HG02938 (cell line): ENCODE data around the gene CNIH2.
"Not testable (repeated sequence)": the region's sequence is repeated elsewhere in the genome, so short reads cannot be mapped to it uniquely, and the experiment has no call there.

Source experiments
- ATAC-seq: cut with Tn5 transposase; IDR thresholded peaks from one replicate; pipeline ENCODE4 v1.9.1; 2021; ENCODE audit warnings: mild to moderate bottlenecking, moderate library complexity; ENCODE audit not compliant: unreplicated experiment

Gene CNIH2

GRCh38 chr11:66275984-66276612 is 1.9 kb upstream of the CNIH2 start:
- ATAC-seq: no peak

DNA sequence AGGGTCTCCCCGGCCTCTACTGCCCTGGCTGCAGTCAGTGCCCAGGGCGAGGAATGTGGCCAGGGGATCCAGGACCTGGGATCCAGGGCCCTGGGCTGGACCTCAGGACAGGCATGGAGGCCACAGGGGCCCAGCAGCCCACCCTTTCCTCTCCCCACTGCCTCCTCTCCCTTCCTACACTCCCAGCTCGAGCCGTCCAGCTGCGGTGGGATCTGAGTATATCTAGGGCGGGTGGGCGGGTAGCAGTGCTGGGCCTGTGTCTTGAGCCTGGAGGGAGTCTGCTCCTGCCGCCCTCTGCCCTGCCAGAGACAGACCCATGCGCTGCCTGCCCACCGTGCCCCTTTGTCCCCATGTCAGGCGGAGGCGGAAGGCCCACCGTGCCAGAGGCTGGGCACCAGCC is 1.4 kb upstream of the CNIH2 start:
- ATAC-seq: not testable (repeated sequence)

GRCh38 chr11:66277064-66277463 is 911 bp upstream of the CNIH2 start:
- not testable (repeated sequence) for ATAC-seq

- no peak for ATAC-seq
Measured at GRCh38 chr11:66278363-66279091, 552 bp downstream of the CNIH2 start.

DNA sequence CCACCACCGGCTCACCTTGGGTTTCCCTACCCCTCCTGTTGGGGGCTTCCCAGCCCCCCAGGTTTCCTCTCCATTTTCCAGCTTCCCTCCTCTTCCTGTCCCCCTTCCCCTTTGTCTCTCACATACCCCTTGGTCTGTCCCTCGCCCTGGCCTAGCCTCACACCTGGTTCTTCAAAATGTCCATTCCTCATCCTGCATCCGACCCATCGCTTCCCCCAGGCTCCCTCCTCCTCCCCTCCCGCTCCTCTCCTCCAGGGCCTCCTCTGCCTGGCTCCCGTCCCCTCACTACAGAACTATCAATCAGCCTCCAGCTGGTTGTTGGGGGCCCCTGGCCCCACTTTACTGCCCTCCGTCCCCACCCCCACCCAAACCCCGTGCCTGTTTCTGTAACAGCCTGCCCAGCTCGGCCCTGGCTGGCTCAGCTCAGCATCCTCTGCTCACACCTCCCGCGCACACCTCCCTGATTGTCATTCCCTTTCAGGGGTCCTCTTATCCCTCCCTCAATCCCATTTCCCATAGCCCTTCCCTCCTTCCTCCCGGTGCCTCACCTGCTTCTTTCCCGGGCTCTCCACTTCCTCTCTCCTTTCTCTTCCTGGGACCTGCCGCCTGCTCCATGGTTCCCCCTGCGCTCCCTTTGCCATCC is 1.2 kb downstream of the CNIH2 start:
- ATAC-seq: no peak

- ATAC-seq: no peak
Measured at GRCh38 chr11:66280428-66280827, 2.5 kb downstream of the CNIH2 start.

GRCh38 chr11:66281001-66281400 is 3.0 kb downstream of the CNIH2 start:
- ATAC-seq: no peak

DNA sequence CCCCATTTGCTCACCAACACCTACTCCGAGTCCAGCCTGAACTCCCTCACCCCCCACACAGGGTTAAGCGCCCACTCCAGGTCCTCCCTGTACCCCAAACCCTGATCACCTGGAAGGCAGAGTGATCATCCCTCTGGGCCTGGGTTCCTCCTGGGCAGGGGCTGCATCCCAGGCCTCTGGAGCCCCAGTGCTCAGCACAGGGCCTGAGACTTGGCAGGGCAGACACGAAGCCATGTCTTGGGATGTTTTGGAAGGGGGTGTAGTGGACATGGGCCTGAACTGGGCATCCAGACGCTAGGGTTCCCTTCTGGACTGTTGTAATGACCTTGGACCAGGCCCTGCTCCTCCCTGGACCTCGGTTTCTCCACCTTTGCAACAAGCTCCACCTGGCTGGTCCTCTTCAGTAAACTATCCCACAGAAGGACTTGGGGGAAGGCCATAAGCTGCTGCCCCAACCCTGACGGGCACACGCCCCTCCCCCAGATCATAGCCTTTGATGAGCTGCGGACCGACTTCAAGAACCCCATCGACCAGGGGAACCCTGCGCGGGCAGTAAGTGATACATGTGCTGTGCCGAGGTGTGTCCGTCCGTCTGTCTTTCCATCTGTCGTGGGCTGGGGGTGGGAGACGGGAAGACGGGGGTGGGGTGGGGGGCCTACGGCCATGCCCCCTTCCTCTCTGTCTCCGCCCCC is 3.9 kb downstream of the CNIH2 start:
- peak; percentile 14 for ATAC-seq

DNA sequence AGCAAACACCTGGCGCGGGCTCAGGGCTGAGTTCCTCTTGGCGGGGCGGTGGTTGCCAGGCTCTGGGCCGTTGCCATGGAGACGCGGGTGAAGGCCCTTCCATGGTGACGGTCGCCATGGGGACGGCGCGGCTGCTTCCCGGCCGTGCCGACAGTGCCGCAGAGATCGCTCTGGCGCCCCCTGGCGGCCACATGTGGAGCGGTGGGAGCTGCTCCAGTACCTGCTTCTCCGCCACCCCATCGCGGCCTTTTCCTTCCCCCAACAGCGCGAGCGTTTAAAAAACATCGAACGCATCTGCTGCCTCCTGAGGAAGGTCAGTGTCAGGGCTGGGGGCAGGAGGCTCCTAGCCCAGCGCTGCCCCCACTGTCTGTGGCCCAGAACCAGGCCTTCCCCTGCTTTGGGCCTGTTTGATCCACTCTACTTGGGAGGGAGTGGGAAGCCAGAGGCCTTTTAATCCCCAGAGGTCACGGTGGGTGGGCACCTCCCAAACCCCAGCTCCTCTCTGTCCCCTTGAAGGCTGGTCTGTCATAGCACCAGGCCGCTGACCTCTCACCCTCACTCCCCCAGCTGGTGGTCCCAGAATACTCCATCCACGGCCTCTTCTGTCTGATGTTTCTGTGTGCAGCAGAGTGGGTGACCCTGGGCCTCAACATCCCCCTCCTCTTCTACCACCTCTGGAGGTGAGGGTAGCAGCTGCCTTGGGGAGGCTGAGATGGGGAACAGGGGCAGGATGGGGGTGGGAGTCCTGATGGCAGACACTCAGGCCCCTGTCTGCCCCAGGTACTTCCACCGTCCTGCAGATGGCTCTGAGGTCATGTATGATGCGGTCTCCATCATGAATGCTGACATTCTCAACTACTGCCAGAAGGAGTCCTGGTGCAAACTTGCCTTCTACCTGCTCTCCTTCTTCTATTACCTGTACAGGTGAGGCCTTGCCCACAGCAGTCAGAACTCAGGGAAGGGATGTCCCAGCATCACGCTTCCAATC is 4.8 kb downstream of the CNIH2 start:
- peak; percentile 74 for ATAC-seq

DNA sequence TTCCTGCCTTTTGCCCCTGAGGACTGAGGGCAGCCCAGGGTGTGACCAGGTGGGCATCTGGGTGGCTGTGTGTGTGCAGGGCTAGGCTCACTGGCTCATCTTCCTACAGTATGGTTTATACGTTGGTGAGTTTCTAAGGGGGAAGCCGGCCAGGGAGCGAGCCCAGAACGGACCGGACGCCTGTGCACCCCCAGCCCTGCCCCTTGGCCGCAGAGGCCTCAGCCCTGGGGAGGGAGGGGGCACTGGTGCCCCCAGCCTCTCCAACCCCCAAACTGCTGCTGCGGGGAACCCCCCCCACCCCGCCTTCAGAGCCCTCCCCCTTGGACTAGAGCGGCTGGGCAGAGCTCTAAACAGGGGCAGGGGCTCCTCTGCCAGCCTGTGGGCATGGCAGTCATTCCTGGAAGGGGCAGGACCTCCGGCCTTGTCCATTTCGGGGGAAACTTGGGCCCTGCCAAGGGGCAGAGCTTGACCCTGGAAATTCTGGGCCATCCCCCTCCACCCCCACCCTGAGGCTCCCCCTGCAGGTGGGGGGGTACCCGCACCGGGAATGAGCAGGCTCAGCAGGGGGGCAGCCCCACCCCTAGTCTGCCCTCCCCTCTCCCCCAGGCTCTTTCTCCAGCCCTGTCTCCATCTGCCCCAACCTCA is 5.6 kb downstream of the CNIH2 start:
- ATAC-seq: no peak

DNA sequence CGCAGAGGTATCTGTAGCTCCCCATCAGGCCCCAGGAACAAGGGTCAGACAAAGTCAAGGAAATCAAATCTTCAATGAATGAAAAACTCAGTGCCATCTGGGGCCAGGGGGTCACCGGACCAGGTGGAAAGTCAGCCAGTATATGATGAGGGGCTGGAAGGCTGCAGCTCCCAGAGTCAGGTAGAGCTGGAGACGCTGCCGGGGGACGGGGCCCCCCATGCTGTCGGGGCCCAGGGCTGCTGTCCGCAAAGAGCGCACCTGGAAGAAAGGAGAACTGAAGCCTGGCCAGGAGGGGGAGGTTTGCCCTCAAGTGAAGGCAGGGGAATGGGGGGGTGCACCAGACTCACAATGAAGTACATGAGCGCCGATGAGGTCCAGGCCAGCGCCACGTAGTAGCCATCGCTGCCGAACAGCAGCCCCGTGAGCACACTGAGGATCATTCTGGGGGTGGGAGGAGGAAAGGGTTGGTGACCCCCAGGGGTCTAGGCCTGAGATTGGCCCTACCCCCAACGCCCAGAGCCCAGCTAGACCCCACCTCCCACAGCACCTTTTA is 6.6 kb downstream of the CNIH2 start:
- ATAC-seq: no peak

- ATAC-seq: no peak
Measured at GRCh38 chr11:66285250-66285947, 7.4 kb downstream of the CNIH2 start.

DNA sequence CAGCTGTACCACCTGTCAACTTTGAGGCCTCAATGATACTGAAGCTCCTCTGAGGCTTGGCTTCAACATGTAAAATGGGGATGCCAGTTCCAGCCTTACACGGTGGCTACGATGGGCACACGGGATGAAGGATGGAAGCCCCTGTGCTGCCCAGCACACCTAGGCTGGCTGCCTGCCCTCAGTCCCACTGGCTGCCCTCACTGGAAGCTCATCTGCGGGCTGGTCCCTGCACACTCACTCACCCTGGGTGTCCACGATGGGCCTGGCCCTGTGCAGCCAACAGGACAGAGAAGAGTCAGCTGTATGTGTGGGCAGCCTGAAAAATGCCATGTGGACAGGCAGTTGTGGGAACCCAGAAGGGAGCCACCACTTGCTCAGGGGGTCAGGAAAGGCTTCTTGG is 8.7 kb downstream of the CNIH2 start:
- no peak for ATAC-seq

- no peak for ATAC-seq
Measured at GRCh38 chr11:66287211-66287888, 9.4 kb downstream of the CNIH2 start.

DNA sequence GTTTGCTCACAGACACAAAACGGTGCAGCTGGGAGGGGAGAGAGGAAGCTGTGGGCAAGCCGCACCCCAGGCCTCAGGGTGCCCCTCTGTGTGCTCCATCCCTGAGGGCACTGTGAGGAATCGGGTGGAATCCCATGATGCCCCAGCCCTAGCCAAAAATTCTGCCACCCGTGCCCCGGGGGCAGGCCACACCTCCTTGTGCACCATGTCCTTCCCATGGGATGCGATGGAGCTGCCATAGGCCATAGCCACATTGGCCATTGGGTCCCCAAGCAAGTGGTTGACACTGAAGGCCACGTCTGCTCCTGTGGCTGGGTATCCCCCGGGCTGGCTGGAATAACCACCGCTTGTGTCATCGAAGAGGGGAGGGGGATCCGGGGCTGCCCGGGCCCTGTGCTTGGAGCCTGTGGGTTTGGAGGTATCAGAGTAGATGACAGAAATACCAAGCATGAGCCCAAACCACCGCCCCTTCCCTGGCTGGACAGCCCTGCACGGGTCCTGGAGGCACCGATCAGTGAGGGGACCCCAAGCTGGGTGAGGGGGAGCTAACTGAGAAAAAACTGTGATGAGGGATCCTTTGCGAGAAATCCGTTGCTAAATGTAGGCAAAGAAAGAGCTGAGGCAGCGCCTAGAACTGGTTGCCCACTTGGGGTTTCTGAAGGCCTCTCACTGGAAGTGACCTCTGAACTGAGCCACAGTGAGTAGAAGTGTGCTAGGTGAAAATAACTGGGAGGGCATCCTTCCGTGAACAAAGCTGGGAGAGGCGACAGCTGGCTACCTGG is 10.1 kb downstream of the CNIH2 start:
- ATAC-seq: no peak

DNA sequence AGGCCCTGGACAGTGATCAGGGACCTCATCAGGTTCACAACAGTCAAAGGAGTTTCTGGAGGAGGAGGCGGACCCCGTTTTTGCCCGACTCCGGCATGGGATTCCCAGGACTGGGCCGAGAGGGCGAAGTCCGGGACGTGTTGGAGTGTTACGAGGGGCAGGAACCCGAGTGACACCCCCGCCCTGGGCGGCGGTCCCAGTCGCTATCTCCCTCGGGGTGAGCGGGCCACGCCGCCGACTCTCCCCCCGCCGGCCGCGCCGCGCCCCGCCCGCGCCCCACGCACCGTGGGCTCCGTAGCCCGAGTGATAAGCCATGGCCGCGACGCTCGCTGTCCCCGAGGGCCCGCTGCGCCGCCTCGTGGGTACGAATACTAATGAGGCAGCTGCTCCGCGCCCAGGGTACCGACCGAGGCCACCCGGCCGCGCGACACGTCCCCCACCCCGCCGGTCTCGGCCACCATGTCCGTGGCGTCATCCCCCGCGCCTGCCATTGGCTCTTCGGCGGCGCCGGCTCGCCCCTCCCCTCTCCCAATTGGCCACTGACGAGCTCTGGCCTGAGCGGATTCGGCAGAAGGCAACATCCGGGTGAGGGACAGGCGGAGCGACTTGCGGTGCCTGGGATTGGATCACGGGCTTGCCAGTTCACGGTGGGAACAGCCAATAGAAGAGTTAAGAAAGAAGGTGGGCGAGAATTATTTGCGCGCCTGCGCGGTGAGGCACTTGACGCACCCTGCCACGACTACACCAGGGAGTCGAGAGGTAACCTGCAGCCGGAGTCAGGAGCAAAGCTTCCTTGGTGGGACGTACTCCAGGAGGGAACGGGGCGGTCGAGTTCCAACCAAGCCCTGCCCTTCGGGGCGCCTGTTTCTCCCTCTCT is 10.9 kb downstream of the CNIH2 start, which contains the start of gene YIF1A:
Gene YIF1A (minus strand): TSS at position 473 of the 877 bp plus-strand sequence. CDS start 158 bp downstream, at position 315.
- ATAC-seq: peak; percentile 93
